Prostate gland (tissue), 2 donors: Measurements from ENCODE around the gene TMEM222.

Source experiments
- POLR2A ChIP-seq: fragments of 450-650 bp; IDR thresholded peaks from one replicate; pipeline ENCODE4 v1.6.1; 2016; ENCODE audit warnings: antibody characterized with exemption, mild to moderate bottlenecking
- TF ChIP-seq, protein P1 (sequence below), 4 experiments: fragments of 200-600 bp in 2 of 4; fragments of 450-650 bp in 2 of 4; sonication (generic) in 2 of 4; IDR thresholded peaks; 1 replicate in 3 of 4; 2 replicates in 1 of 4; pipeline ENCODE4 v1.5.1; 2016 to 2019; ENCODE audit warnings: antibody characterized with exemption in 4 of 4, mild to moderate bottlenecking in 2 of 4, moderate library complexity in 2 of 4

DNA sequence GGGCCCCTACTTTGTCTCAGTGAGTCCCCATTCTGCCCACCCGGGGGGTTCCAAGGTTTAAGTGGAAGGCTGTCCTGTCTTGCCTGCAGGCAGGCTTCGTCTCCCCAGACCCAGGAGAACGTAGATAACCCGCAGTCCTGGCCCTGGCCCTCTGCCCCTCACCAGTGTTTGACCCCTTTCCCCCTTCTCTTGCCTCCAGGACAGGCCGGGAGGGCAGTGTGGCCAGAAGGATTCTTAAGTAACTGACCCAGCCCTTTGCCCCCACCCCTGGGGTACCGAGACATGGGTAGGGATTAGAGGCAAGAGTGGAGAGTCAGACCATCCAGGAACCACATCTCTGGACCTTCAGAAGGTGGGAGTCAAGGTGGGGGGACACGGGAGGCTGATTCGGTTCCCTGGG, 8.8 kb downstream of the TMEM222 start:
- no peak for TF ChIP-seq POLR2A
- TF ChIP-seq, protein P1, sequence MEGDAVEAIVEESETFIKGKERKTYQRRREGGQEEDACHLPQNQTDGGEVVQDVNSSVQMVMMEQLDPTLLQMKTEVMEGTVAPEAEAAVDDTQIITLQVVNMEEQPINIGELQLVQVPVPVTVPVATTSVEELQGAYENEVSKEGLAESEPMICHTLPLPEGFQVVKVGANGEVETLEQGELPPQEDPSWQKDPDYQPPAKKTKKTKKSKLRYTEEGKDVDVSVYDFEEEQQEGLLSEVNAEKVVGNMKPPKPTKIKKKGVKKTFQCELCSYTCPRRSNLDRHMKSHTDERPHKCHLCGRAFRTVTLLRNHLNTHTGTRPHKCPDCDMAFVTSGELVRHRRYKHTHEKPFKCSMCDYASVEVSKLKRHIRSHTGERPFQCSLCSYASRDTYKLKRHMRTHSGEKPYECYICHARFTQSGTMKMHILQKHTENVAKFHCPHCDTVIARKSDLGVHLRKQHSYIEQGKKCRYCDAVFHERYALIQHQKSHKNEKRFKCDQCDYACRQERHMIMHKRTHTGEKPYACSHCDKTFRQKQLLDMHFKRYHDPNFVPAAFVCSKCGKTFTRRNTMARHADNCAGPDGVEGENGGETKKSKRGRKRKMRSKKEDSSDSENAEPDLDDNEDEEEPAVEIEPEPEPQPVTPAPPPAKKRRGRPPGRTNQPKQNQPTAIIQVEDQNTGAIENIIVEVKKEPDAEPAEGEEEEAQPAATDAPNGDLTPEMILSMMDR (IDR thresholded peaks at IDR 0.05): no peak
